ENCODE results near the gene CES1.
"Not testable (repeated sequence)": the region's sequence is repeated elsewhere in the genome, so short reads cannot be mapped to it uniquely, and the experiment has no call there.

CES1 gene

DNA sequence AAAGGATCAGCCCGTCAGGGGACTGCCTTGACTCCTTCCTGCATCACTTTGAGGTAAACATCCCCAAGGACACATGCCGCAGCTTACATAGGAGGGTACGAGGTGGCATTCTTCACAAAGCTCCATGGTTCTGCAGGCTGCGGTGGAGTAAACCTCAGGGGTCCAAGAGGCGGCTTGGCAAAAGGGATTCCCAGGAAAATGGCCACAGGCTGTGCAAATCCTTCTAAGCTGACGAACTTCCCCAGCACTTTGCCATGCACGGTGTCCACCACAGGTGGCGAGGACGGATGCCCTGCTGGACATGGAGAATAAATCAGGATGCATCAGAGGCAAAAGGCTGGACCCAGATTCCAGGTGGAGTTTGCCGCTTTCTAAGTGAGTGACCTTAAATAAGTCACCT, 4.2 kb downstream of the CES1 start:
- Histone ChIP-seq H3K9me3 (ENCODE audit: insufficient read depth, low read depth, low read length) (no peaks in the 10 kb centered on the region), H3K36me3 (ENCODE audit: insufficient read depth, low read depth, low read length) (no peaks in the 10 kb centered on the region), H3K9ac (ENCODE audit: low read depth, low read length) (no peak overlapping the region), H3K27me3 (ENCODE audit: insufficient read depth, low read length) (no peaks in the 10 kb centered on the region), H3K27ac (ENCODE audit: low read length) (no peak overlapping the region), H3K4me3 (ENCODE audit: low read length) (no peak overlapping the region), H3K4me1 (ENCODE audit: insufficient read depth, low read length) (no peaks in the 10 kb centered on the region)

DNA sequence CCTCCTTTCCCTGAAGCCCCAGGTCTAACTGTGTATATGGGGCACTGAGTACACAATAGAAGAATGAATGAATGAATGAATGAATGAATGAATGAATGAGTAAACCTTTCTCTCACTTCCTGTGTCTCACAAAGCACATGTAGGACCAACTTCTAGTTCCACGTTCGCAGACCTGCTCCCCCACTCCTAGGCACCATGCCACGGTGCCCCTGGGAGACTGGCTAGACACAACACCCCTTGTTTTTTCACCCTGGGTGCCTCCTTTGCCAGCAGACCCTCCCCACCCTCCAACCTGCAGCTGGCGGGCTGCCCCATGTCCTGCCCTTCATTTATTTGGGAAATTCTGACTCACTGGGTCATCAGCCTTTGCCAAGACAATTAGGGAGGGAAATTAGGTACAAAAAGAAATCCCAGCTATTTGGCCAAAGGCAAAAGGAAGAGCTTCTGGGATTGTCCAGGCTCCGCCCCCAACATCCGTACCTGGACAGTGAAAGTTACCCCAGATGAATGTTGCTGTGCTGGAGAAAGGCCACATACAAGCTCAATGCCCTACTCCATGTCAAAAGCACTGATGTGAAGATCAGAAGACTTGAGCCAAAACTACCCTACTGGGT, 7.7 kb downstream of the CES1 start:
- H3K9ac ChIP-seq (ENCODE audit: low read depth, low read length) = no peak overlapping the region

DNA sequence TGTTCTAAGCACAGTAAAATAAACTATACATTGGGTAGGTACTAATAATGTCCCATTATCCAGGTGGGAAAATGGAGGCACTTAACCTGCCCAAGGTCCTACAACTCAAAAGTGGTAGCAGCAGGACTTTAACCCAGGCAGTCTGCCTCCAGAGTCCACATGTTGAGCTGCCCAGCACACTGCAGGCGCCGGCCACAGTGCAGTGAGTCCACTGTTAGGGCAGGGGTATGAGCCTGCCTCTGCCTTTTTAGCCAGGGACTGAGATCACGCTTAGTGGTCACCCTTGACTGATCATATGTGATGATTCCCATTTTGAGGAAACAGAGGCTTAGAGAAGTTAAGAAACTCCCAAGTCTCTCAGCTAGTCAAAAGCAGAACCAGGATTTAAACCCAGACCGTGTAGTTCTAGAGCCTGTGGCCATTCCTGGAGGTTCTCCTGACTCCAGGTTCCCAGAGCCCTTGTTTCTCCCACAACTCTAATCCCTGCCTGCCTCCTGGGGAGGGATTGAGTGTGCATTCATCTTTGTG, 8.4 kb downstream of the CES1 start:
- Histone ChIP-seq H3K9me3 (ENCODE audit: insufficient read depth, low read depth, low read length) (no peaks in the 10 kb centered on the region), H3K36me3 (ENCODE audit: insufficient read depth, low read depth, low read length) (no peaks in the 10 kb centered on the region), H3K4me1 (ENCODE audit: insufficient read depth, low read length) (no peaks in the 10 kb centered on the region), H3K27me3 (ENCODE audit: insufficient read depth, low read length) (no peaks in the 10 kb centered on the region), H3K4me3 (ENCODE audit: low read length) (no peak overlapping the region), H3K27ac (ENCODE audit: low read length) (no peak overlapping the region), H3K9ac (ENCODE audit: low read depth, low read length) (no peak overlapping the region)

More for the DNA sequence above, 7.7 kb downstream of the CES1 start:
- H3K36me3 ChIP-seq (ENCODE audit: insufficient read depth, low read depth, low read length) = no peaks in the 10 kb centered on the region
- H3K27ac ChIP-seq (ENCODE audit: low read length) = no peak overlapping the region
- H3K9me3 ChIP-seq (ENCODE audit: insufficient read depth, low read depth, low read length) = no peaks in the 10 kb centered on the region
- no peaks in the 10 kb centered on the region for H3K4me1 ChIP-seq (ENCODE audit: insufficient read depth, low read length)
- H3K27me3 ChIP-seq (ENCODE audit: insufficient read depth, low read length) = no peaks in the 10 kb centered on the region
- no peak overlapping the region for H3K4me3 ChIP-seq (ENCODE audit: low read length)

DNA sequence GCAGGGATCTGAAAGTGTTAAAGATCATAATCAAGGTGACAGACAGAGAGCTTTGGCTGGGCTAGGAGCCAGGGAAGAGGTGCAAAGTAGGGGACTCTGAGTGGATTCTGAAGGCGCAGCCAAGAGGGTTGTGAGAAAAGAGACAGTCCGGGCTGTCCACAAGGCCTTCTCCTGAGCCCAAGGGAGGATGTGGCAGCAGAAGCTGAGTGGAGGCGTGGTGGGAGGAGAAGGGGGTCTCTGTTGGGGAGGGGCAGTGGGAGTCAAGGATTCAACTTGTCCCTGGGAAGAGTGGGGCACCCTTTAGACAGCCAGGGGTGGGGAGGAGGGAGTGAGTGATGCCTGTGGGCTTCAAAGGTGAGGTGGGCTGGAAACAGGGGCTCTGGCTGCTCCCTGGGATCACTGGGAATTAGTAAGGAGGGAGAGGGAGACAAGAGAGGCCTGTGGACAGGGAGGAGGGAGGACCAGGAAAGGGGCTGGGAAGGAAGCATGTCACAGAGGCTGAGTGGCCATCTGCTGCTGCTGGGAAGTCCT, 10.6 kb downstream of the CES1 start:
- Histone ChIP-seq H3K4me1 (ENCODE audit: insufficient read depth, low read length) (no peaks in the 10 kb centered on the region), H3K27ac (ENCODE audit: low read length) (no peak overlapping the region), H3K9me3 (ENCODE audit: insufficient read depth, low read depth, low read length) (no peaks in the 10 kb centered on the region), H3K36me3 (ENCODE audit: insufficient read depth, low read depth, low read length) (no peaks in the 10 kb centered on the region), H3K4me3 (ENCODE audit: low read length) (no peak overlapping the region), H3K9ac (ENCODE audit: low read depth, low read length) (no peak overlapping the region), H3K27me3 (ENCODE audit: insufficient read depth, low read length) (no peaks in the 10 kb centered on the region)

DNA sequence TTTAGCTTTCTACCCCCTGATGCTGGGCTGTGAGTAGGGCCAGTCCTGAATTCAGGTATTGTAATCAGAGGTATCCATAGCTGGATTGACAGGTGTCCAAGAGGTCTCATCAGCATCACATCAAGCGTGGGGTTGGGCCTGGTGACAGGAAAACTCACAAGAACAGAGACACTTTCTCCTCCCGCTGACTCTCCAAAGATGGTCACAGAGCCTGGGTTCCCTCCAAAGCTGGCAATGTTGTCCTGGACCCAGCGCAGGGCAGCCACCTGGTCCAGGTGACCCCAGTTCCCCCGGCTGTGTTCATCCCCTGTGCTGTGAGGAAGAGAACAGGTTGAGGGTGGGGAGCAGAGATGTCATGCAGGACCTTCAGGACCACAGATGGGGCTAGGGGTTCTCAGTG, 11.7 kb downstream of the CES1 start:
- Histone ChIP-seq H3K36me3 (ENCODE audit: insufficient read depth, low read depth, low read length) (no peaks in the 10 kb centered on the region), H3K4me3 (ENCODE audit: low read length) (no peak overlapping the region), H3K27me3 (ENCODE audit: insufficient read depth, low read length) (no peaks in the 10 kb centered on the region), H3K4me1 (ENCODE audit: insufficient read depth, low read length) (no peaks in the 10 kb centered on the region), H3K9me3 (ENCODE audit: insufficient read depth, low read depth, low read length) (no peaks in the 10 kb centered on the region), H3K27ac (ENCODE audit: low read length) (no peak overlapping the region), H3K9ac (ENCODE audit: low read depth, low read length) (no peak overlapping the region)

DNA sequence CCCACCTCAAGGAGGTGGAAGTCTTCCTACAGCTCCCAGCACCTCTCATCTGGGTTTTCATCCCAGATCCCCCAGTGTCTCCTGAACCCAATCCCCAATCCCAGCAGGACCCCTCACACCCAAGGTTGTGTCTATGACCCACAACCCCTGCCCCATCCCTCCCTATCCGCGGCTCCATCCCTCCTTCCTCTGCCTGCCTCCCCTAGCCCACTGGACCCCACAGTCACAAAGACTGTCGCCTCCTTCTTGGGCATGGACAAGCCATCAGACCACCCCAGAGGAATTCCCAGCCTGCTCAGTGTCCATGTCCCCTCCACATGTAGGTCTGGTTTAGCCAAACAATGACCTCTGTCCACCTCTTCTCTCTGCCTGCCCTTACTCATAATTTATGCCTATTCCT, 12.3 kb downstream of the CES1 start:
- Histone ChIP-seq H3K4me3 (ENCODE audit: low read length) (no peak overlapping the region), H3K27me3 (ENCODE audit: insufficient read depth, low read length) (no peaks in the 10 kb centered on the region), H3K9ac (ENCODE audit: low read depth, low read length) (no peak overlapping the region), H3K27ac (ENCODE audit: low read length) (no peak overlapping the region), H3K36me3 (ENCODE audit: insufficient read depth, low read depth, low read length) (no peaks in the 10 kb centered on the region), H3K9me3 (ENCODE audit: insufficient read depth, low read depth, low read length) (no peaks in the 10 kb centered on the region), H3K4me1 (ENCODE audit: insufficient read depth, low read length) (no peaks in the 10 kb centered on the region)

DNA sequence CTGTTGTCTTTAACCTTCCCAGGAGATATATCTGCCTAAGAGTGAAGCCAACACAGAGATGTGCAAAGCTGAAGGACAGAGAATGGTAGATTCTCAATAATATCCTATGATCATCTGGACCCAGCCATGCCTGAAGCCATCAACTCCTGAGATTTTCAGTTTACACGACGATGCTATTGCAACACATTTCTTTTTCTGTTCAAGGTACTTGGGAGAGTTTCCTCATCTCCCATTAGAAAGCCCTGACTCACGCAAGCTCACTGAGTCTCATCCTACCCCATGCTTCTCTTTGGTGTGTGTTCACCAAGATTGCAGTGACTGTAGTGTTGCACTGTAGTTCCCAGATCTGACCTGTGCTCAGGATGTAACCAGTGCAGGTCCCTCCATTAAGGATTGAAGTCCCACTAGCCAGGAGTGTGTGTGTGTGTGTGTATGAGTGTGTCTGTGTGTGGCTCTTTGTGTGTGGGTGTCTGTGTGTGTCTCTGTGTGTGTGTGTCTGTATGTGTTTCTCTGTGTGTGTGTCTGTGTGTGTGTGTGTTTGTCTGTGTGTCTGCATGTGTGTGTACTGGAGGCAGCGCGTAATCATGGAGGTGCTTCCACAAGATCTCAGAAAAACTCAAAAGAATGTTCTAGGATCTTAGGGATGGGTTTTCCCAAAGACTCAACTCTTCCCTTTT, 15.5 kb downstream of the CES1 start:
- Histone ChIP-seq H3K36me3 (ENCODE audit: insufficient read depth, low read depth, low read length) (no peaks in the 10 kb centered on the region), H3K27me3 (ENCODE audit: insufficient read depth, low read length) (no peaks in the 10 kb centered on the region), H3K4me3 (ENCODE audit: low read length) (no peak overlapping the region), H3K9ac (ENCODE audit: low read depth, low read length) (no peak overlapping the region), H3K9me3 (ENCODE audit: insufficient read depth, low read depth, low read length) (no peaks in the 10 kb centered on the region), H3K4me1 (ENCODE audit: insufficient read depth, low read length) (no peaks in the 10 kb centered on the region), H3K27ac (ENCODE audit: low read length) (no peak overlapping the region)

DNA sequence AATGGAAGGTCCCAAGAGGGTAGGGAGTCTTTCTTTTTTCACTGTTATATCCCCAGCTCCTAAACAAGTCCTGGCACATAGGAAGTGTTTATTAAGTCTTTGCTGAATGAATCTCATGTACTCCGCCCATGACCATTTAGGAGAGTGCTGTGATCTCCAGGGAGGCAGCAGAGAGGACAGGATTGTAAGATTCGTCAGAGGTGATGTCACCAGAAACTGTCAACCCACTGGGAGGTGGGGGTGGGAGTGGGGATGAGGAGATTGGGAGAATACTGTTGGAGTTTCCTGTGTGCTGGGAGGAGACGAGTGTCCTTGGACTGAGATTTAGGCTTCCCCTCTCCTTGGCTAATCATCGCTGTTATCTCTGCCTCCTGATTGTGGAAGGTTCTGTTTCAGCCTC, 16.7 kb downstream of the CES1 start:
- not testable (repeated sequence) for H3K36me3 ChIP-seq (ENCODE audit: insufficient read depth, low read depth, low read length); H3K9me3 ChIP-seq (ENCODE audit: insufficient read depth, low read depth, low read length); H3K27ac ChIP-seq (ENCODE audit: low read length); H3K4me1 ChIP-seq (ENCODE audit: insufficient read depth, low read length); H3K4me3 ChIP-seq (ENCODE audit: low read length); H3K27me3 ChIP-seq (ENCODE audit: insufficient read depth, low read length); H3K9ac ChIP-seq (ENCODE audit: low read depth, low read length)

DNA sequence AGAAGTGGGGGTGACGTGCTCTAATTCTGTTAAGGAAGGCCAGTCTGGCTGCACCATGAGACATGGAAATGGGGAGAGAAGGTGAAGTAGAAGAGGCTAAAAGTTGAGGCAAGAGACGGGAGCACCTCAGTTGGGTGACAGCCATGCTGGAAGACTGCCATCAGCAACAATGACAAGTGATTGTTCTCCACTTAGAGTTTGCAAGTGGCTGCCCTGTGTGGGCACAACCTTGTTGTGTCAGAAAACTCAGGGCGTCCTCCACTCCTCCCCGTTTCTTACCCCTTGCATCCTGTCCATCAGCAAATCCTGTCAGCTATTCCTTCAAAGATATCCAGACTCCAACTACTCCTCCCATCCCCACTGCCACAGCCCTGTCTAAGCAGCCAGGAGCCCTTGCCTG, 17.6 kb downstream of the CES1 start:
- no peak overlapping the region for H3K27ac ChIP-seq (ENCODE audit: low read length)
- H3K27me3 ChIP-seq (ENCODE audit: insufficient read depth, low read length) = no peaks in the 10 kb centered on the region
- H3K4me1 ChIP-seq (ENCODE audit: insufficient read depth, low read length) = no peaks in the 10 kb centered on the region
- H3K9ac ChIP-seq (ENCODE audit: low read depth, low read length) = no peak overlapping the region
- H3K4me3 ChIP-seq (ENCODE audit: low read length) = no peak overlapping the region
- no peaks in the 10 kb centered on the region for H3K9me3 ChIP-seq (ENCODE audit: insufficient read depth, low read depth, low read length)
- no peaks in the 10 kb centered on the region for H3K36me3 ChIP-seq (ENCODE audit: insufficient read depth, low read depth, low read length)

DNA sequence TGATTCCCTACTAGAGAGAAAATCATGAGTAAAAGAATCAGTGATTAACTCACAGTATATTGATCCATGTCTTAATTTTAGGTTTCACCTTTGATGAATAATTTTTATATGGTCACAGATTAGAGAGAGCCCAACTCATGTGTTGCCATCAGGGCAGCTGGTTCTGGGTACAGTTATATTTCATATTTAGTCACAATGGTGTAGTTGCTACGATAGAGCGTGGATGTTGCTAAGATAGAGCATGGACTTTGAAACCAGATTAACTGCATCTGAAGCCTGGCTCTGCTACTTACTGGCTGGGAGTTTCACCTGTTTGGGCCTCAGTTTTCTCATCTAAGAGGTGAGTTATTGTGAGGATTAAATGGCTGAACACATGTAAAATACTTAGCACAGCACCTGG, 18.7 kb downstream of the CES1 start:
- H3K4me1 ChIP-seq (ENCODE audit: insufficient read depth, low read length); H3K27ac ChIP-seq (ENCODE audit: low read length); H3K9me3 ChIP-seq (ENCODE audit: insufficient read depth, low read depth, low read length); H3K36me3 ChIP-seq (ENCODE audit: insufficient read depth, low read depth, low read length); H3K4me3 ChIP-seq (ENCODE audit: low read length); H3K27me3 ChIP-seq (ENCODE audit: insufficient read depth, low read length); H3K9ac ChIP-seq (ENCODE audit: low read depth, low read length): not testable (repeated sequence)

DNA sequence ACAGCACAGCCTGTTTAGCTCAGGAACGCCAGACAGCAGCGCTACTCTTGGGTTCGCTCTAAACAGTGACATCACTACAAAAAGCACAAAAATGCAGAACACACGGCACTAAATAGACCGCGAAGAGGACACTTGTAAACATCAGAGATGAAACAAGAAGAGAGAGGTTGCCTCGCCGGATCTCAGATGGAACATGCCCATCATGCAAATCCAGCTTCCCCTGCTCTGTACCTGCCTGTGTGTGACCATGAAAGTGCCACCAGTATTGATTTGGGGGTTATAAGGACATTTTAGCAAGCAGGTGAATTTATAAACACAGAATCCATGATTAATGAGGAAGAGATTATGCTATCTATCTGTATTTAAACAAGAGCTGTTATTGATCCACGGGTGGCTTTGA, 19.2 kb downstream of the CES1 start:
- H3K27ac ChIP-seq (ENCODE audit: low read length) = not testable (repeated sequence)

DNA sequence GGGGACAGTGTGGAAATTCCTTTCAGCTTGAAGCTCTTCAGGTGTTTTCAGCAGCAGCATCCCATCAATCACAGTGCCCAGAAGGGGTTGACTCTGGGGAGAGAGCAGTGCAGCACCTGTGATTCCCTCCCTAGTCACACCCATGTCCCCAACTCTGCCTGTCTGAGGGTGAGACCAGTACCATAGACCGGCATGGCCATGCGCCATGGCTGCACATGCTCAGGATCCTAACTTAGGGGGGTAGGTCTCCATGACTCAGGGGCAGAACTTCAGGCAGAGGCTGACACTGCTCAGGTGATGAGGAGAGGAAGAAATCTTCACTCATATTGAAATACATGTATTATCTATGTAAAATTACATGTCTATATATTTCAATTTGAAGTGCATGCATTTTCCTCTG, 19.9 kb downstream of the CES1 start:
- Histone ChIP-seq H3K36me3 (ENCODE audit: insufficient read depth, low read depth, low read length) (no peaks in the 10 kb centered on the region), H3K4me3 (ENCODE audit: low read length) (no peak overlapping the region), H3K4me1 (ENCODE audit: insufficient read depth, low read length) (no peaks in the 10 kb centered on the region), H3K9me3 (ENCODE audit: insufficient read depth, low read depth, low read length) (no peaks in the 10 kb centered on the region), H3K27ac (ENCODE audit: low read length) (no peak overlapping the region), H3K9ac (ENCODE audit: low read depth, low read length) (no peak overlapping the region), H3K27me3 (ENCODE audit: insufficient read depth, low read length) (no peaks in the 10 kb centered on the region)

More for the DNA sequence above, 19.2 kb downstream of the CES1 start:
- H3K4me1 ChIP-seq (ENCODE audit: insufficient read depth, low read length); H3K36me3 ChIP-seq (ENCODE audit: insufficient read depth, low read depth, low read length); H3K4me3 ChIP-seq (ENCODE audit: low read length); H3K9ac ChIP-seq (ENCODE audit: low read depth, low read length); H3K9me3 ChIP-seq (ENCODE audit: insufficient read depth, low read depth, low read length); H3K27me3 ChIP-seq (ENCODE audit: insufficient read depth, low read length): not testable (repeated sequence)

Data from iPS-20b (cell line).